ENCODE measurements around the gene ACTR2.

- TF ChIP-seq, protein P1, sequence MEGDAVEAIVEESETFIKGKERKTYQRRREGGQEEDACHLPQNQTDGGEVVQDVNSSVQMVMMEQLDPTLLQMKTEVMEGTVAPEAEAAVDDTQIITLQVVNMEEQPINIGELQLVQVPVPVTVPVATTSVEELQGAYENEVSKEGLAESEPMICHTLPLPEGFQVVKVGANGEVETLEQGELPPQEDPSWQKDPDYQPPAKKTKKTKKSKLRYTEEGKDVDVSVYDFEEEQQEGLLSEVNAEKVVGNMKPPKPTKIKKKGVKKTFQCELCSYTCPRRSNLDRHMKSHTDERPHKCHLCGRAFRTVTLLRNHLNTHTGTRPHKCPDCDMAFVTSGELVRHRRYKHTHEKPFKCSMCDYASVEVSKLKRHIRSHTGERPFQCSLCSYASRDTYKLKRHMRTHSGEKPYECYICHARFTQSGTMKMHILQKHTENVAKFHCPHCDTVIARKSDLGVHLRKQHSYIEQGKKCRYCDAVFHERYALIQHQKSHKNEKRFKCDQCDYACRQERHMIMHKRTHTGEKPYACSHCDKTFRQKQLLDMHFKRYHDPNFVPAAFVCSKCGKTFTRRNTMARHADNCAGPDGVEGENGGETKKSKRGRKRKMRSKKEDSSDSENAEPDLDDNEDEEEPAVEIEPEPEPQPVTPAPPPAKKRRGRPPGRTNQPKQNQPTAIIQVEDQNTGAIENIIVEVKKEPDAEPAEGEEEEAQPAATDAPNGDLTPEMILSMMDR (IDR thresholded peaks at IDR 0.05): no peak
- TF ChIP-seq ZFX (IDR thresholded peaks at IDR 0.05; ENCODE audit: borderline replicate concordance): no peak
Measured at GRCh38 chr2:65228263-65228750, 676 bp downstream of the ACTR2 start.
